ENCODE measurements around the gene UNC5B. TPM values are rescaled to one million over a fixed set of nuclear protein-coding genes. Genes with fewer than 3 reads are reported as not detected.
"Not testable (repeated sequence)": the region's sequence is repeated elsewhere in the genome, so short reads cannot be mapped to it uniquely, and the experiment has no call there.

Gene UNC5B
- total RNA-seq, 1 donor, result 0.27 TPM

DNA sequence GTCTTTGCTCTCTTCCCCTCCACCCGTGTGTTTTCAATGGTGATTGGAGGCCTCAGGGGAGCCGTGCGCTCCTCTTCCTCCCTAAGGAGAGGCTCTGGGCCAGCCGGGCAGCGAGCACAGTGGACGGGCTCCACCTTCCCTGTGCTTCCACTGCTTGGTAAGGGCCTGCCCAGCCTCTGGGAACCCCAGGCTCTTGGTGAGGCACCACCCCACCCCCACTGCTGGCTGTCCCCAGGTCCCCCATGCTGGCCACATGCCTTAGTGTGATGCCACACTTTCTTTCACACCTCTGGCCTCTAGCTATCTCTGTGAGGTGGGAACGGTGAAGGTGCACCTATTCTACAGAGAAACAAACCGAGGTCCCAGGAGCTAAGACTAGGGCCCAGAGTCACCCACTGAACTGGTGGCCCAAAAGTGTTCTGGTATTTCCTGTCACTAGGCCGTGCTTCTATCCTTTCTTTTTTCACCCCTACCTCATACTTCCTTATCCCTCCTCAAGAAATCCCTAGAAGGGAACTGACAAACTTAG is 53.3 kb downstream of the UNC5B start:
- no peak for DNase-seq (ENCODE audit: low read depth in 2 of 3, low spot score in 2 of 3)

DNA sequence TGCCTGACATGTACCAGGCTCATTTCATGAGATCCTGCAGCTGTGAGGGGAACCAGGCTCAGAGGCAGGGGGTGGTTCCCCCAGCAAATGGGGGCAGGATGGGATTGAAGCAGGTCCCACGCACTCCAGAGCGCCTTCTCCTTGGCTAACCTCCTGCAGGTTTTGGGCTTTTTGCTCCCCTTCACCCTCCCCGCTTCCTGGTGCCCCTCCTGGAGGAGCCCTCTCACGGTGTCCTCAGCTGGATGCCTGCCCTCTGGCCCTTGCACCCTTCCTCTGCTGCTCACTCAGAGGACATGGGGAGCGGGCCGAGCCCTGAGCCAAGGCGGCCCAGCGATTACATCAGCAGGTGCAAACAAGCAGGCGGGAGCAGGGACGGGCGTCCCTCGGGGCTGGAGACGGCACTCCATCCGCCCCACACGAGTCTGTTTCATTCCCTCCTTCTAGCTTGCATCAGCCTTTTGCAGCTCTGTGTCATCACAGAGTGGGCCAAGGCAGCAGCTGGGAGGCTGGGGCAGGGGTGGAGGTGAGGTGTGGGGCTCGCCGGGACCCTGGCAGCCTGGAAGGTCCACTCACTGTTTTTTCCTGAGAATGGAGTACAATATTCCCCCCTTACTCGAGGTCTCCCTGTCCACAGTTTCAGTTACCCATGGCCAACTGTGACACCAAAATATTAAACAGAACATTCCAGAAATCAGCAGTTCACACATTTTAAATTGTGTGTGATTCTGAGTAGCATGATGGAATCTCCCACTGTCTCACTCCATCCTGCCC is 54.0 kb downstream of the UNC5B start:
- no peak for DNase-seq (ENCODE audit: low read depth in 2 of 3, low spot score in 2 of 3)

DNA sequence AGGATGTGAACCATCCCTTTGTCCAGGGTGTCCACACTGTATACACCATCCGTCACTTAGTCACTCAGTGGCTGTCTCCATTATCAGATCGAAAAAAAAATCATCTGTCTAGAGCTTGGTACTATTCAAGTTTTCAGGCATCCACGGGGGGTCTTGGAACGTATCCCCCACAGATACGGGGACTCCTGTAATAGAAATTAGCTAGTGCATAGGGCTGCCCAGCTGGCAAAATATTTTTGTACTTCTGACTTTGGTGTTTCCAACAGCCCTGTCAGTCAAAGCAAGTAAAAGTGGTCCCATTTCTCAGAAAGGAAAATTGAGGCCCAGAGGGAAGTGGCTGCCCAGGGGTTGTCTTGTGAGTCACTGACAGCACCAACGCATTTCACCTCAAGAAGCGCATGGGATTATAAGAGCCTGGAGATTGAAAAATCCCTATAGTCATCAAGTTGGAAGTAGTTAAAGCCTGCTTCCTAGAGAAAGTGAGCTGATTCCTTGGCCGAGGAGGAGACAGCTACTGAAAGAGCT is 54.6 kb downstream of the UNC5B start:
- no peak for DNase-seq (ENCODE audit: low read depth in 2 of 3, low spot score in 2 of 3)

DNA sequence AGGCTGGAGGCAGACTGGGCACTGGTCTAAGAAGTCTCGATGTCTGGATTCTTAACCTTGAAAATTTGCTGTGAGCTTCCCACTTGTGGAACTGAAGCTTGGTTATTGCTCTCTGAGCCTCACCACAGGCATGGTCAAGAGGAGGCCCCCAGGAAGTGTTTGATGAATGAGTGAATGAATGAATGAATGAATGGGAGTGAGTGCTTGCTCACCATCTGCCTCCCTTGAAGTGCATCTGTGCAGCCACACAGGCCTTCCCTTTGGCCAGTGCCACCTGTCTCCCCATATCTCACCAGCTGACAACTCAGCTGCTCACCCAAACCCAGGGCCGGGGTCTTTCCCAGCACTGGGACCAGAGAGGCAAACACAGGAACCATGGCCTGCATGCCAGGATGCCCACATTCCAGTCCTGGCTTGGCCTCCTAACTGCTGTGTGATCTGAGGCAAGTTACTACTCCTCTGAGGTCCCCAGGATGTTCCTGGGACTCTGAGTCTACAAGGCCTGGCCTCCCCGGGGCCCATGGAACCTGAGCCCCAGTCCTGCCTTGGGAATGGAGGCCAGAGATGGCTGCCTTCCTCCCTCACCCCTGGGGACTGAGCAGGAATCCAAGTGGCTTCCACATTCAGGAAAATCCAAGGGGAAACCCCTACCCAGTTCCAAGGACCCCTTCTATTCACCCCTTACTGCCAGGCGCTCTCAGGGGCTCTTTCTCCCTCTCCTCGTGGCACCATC is 55.3 kb downstream of the UNC5B start:
- no peak for DNase-seq (ENCODE audit: low read depth in 2 of 3, low spot score in 2 of 3)

DNA sequence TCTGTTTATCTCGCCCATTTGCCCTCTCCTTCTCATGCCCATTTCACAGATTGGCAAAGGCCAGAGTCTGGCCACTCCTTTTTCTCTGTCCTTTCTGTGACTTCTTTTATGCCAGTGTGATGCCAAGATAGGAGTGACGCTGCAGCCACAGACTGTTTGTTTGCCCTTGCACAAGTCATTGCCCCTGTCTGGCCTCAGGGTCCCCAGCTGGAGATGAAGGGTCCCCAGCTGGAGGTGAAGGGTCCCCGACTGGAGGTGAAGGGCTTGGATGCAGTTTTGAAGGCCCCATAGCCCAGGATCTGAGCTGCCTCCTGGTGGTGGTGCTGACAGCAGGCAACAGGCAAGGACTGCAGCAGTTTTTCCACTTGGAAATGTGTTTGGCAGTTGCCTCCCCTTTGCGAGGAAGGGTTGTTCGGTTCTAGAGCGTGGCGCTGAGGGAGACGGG is 55.9 kb downstream of the UNC5B start:
- peak in 1 of 3 donors; percentile 21 for DNase-seq (ENCODE audit: low read depth in 2 of 3, low spot score in 2 of 3)

DNA sequence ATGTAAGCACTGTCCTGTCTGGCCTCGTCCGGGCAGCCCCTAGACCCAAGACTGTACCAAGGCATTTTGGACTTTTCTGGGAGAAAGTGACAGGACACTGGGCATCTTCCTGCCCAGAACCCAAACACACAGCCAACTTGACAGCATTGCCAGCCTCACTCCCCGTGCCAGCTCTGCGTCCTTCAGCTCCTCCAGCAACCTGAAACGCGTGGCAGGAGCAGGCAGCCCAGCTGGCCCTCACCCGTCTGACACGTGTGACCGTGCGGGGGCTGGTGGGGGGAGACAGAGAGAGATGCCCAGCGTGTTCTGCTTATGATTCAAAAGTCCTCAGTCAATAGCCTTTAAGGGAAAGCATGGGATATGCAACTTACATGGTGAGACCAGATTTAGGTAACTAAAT is 56.4 kb downstream of the UNC5B start:
- DNase-seq (ENCODE audit: low read depth in 2 of 3, low spot score in 2 of 3), result no peak

DNA sequence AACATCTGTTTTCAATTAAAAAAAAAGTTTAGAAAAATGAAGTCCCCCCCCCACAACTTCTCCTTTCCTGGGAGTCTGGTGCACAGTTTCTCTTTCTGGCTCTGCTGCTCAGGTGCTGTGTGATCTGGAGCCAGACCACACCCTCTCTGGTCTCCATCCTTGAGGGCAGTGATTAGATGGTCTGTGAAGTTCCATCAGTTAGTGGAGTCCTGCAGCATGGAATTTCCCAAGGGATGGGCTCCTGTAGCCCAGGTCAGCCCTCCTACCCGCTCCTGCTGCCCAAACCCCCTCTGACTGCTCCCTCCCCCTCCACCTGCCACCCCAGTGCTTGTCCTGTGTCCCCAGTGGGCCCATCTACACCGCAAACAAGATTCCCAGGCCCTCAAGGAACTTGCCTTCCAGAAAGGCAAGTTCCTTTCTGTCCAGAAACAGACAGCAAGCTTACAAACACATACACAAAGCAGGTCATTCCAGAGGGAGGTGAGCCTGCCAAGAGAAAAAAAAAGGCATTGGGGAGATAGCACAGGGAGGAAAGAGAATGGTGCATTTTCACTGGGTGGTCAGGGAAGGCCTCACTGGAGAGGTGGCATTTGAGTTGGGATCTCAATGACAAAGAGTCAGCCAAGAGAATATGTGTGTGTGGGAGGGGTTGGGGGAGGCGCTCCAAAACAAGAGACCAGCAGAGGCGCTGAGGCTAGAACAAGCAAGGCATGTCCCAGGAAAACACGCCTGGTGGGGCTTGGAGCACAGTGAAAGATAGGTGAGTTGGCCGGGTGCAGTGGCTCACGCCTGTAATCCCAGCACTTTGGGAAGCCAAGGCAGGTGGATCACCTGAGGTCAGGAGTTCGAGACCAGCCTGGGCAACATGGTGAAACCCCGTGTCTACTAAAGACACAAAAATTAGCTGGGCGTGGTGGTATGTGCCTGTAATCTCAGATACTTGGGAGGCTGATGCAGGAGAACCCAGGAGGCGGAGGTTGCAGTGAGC is 57.2 kb downstream of the UNC5B start:
- no peak for DNase-seq (ENCODE audit: low read depth in 2 of 3, low spot score in 2 of 3)

DNA sequence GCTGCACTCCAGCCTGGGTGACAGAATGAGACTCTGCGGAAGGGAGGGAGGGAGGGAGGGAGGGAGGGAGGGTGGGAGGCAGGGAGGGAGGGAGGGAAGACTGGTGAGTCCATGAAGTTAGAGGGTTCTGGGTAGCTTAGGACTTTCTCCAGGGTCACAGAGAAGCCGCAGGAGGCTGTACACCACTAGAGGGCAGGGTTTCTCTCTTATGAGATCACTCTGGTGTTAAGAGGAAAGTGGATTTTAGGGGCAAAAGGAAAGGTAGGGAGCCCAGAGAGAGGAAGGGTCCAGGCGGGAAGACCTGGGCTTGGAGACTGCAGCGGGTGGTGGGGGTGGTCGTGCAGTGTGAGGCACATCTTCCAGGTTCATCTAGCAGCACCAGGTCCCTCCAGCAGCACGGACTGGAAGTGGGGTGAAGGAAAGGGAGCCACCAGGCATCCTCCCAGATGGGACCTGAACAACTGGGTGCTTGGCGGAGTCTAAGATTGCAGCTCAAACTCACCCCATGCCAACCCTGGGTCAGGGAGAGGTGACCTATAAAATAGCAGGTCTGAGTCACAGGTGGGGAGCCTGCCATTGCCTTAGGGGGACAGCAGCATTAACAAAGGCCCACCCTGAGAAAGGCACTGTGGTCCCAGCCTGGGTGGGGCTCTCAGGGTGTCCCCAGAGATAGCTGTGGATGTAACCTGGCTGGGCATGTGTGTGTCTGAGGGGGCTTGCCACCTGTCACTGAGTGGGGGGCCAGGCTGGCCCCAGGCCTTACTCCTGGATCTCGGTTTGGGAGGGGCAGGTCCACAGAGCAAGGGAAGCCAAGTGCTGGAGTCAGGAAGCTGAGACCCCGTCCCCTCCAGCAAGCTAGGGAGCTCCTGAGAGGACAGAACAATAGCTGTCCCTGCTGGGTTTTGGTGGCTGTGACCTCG is 58.2 kb downstream of the UNC5B start:
- peak in 2 of 3 donors; percentile 63 to 75 for DNase-seq (ENCODE audit: low read depth in 2 of 3, low spot score in 2 of 3)

DNA sequence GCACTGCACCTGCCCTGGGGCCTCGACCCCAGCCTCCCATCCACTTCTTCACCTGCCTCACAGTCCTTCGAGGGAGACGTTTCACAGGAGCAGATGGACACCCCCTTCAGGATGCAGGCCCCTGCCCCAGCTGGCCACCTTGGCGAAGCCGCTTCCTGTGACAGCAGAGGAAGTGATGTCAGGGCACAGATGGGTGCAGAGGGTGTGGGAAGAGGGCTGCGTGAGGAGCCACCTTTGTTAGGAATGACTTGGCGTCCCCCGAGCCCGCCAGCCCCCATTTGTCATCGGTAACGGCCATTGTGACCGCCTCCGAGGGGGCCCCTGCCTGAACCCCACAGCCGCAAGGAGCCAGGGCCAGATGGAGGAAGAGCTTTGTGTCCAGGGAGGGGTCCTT is 59.3 kb downstream of the UNC5B start:
- peak in 2 of 3 donors; percentile 70 to 88 for DNase-seq (ENCODE audit: low read depth in 2 of 3, low spot score in 2 of 3)

DNA sequence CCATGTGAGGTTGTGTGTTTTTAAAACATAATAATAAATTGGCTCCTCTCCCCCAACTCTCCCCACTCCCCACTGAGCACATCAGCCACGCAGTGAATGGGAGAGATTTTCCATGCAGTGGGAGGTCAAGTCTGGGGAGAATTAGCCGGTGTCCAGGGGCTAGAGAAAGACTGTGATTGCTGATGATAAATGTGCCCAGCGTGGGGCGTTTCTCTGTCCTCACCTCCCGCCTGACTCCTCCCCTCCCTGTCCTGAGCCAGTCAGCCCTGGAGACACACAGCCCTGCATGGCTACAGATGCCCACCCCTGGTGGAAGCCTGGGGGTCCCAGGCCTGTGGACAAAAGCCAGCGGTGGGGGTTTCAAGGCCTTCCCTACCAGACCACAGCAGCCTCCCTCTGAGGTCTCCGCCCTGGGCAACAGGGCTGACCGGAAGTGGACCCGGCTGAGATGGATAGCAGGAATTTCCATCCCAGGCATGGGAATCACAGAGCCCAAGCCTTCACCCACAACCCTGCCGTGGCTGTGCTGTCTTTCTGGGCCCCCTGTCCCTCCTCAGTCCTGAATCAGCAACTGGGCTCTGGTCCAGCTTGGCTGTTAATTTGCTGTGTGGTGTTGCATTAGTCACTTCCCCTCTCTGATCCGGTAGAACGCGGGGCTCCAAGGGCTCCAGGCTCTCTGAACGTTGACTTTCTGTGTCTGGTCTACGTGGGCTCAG is 59.8 kb downstream of the UNC5B start:
- no peak for DNase-seq (ENCODE audit: low read depth in 2 of 3, low spot score in 2 of 3)

DNA sequence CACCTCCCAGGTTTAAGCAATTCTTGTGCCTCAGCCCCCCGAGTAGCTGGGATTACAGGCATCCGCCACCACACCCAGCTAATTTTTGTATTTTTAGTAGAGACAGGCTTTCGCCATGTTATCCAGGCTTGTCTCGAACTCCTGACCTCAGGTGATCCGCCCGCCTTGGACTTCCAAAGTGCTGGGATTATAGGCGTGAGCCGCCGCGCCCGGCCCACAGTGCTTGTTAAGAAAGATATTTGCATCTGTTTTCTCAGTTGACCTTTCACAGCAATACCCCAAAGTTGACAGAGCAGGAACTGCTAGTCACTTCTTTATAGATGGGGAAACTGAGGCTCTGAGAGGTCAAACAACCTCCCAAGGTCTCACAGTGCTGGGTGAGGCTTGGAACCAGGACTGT is 60.6 kb downstream of the UNC5B start:
- not testable (repeated sequence) for DNase-seq (ENCODE audit: low read depth in 2 of 3, low spot score in 2 of 3)

DNA sequence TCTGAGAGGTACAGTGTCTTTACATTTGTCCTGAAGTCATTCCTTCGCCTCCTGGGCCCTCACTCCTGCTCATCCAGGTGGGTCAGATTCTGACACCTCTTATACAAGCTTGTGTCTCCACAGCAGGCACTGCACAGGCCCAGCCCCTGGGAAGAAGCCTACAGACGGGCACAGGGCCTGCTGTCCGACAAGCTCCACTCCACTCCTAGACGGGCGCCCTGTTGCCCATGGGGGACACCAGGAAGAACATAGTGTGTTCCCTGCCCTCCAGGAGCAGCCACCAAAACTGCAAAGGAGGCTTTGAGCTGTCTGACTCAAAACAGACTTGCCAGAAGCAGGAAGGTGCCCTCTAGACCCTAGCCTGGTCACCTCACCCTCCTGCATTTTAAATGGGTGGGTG is 61.1 kb downstream of the UNC5B start:
- no peak for DNase-seq (ENCODE audit: low read depth in 2 of 3, low spot score in 2 of 3)

DNA sequence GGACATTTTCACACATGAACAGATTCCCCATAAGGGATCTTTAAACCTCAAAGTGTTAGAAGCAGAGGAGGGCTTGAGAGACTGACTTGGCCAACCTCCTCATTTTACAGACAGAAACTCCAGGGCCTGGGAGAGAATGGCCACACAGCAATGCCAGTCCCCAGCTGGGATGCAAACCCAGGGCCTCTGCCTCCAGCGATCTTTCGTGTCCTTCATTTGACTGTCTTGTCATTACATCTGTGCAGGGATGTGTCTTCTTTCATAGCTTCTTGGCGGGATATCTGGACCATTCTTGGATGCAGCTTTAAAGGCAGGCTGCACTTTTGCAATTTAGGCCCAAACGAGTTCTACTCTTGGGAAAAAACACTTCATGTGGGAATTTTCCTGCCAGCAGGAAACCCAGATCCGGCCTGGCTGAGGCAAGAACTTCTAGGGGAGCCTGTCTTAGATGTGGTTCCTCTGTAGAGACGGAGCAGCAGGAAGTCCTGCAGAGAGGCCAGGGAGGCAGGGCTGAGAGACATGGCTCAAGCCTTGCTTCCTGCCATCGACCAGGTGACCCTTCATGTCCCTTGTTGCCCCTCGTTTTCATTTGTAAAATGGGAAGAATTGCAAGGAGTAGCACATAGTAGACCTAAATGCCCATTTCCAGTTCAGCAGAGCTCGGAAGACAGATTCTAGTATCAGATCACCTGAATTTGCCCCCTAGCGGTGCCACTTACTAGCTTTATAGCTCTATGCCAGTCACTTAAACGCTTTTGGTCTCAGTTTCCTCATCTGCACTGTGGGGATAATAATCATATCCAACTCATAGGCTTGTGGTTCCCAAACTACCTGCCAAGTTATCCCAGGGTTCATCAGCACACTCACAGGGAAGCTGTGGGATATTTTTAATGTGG is 62.8 kb downstream of the UNC5B start:
- DNase-seq (ENCODE audit: low read depth in 2 of 3, low spot score in 2 of 3), result no peak

DNA sequence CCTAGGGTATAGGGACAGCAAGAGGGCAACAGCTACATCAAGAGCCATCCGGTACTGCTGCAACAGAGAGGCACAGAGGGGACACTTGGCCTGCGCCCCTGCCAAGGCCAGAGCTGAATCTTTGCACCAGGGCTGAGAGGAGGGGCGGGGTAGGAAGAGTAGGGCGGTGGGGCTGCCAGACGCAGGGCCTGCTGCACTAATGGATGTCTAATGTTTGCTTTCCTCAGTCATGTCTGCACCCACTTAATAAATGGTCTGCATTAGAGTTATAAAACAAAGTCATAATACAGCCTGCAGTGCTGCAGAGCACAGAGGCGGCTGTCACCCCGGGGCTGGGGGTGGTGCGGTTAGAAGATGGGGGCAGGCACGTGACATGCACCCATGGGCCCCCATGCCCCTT is 64.5 kb downstream of the UNC5B start:
- DNase-seq (ENCODE audit: low read depth in 2 of 3, low spot score in 2 of 3), result no peak

DNA sequence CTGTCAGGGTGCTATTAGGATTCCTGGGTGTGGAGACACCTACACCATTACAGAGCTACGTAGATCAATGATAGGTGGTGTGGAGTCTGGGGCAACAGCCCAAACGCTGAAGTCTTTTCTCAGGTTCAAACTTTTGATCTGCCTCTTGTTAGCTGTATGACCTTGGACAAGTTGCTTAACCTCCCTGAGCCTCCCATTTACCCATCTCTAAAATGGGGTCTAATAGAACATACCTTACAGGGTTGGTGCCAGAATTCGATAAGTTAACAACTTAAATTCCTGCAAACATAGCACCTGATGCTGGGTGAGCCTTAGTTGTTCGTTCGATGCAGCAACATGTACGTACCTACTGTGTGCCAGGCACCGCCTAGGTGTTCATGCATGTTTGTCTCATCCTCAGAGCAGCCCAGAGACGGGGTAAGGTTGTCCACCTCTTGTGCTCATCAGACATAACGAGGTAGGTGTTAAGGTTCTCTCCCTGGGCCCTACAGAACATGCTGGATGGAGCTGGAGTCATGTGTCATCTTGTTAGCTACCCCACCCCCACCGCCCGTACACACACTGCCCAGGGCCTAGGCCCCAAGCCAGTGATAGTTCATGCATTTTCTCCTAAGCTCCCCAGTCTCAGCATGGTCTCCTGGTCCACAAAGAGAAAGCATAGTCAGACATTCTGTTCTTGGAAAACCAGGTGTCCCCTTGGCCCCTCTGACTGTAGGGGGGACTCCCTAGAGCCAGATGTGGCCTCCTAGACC is 65.7 kb downstream of the UNC5B start:
- no peak for DNase-seq (ENCODE audit: low read depth in 2 of 3, low spot score in 2 of 3)

DNA sequence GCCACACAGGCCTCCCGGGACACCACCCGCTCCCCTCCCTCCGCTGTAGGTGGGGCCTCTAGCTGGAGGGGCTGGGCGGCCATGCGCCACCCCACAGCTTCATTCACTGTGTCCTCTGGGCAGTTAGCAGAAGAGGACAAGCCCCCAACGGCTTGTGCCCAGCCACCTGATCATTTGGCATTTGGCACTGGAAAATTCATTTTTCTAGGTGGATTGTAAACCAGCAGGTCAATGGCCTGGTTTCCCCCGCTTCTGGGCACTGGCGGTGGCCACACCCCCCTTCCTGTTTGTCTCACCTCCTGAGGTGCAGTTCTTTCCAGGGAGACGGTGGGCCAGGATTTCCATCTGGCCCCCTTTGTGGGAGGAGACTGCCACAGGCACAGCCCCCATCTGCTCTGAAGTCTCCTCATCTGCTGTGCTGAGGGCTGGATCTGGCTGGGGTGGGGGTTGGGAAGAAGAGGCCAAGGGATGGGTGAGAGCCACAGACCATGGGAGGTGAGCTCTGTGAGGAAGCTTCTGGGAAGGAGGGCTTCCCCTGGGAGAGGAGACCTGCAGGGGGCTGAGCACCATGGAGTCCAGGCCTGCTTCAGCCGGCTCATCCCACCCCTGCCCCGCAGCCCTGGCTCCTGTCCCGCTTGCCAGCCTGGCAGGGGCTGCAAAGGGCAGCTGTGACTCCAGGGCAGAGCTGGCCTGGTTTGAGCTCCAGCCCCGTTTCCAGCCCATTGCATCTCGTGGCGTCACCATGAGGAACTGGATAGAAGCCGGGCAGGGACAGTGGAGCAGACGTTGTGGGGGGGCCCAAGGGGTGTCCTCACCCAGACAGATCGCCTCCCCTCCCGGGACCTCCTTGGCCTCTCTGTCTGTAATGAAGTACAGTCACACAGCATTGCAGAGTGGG is 66.6 kb downstream of the UNC5B start:
- no peak for DNase-seq (ENCODE audit: low read depth in 2 of 3, low spot score in 2 of 3)
